Measurements from ENCODE around the gene RNFT2.

Gene RNFT2

GRCh38 chr12:116852303-116852702, 114.2 kb downstream of the RNFT2 start:
- no peak for DNase-seq (ENCODE audit: low read depth)
- in situ Hi-C loops (cut with HindIII; ENCODE audit: low sequenced_read_pairs), result no loop called here
- H3K4me3 ChIP-seq (ENCODE audit: low read depth, low read length), result no peak overlapping the region
- no peak for TF ChIP-seq CTCF (IDR thresholded peaks at IDR 0.05; ENCODE audit: low read depth, low read length, missing control alignments)

DNA sequence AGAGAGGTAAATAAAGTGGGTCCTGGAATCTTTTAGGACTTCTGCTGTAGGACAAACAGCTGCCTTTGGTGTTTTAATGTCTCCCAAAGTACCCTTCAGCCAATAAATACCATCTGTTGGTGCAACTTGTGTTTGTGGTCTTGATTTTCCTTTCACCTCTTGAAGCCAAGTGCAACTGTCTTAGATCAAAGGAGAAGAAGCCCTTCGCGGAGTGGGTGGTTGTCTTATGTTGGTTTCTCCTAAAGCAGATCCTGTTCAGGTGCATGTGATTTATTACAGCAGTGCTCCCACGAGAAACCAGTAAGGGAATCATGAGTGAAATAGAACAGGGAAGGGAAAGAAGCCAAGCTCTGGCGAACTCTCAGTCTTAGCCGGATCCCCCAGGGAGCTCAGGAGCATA, 115.4 kb downstream of the RNFT2 start:
- in situ Hi-C loops (cut with HindIII; ENCODE audit: low sequenced_read_pairs), result no loop called here
- DNase-seq (ENCODE audit: low read depth), result no peak
- no peak for TF ChIP-seq CTCF (IDR thresholded peaks at IDR 0.05; ENCODE audit: low read depth, low read length, missing control alignments)

GRCh38 chr12:116855744-116856470, 117.8 kb downstream of the RNFT2 start:
- in situ Hi-C loops (cut with HindIII; ENCODE audit: low sequenced_read_pairs), result no loop called here
- no peak for TF ChIP-seq CTCF (IDR thresholded peaks at IDR 0.05; ENCODE audit: low read depth, low read length, missing control alignments)

More for the DNA sequence above, 115.4 kb downstream of the RNFT2 start:
- H3K4me3 ChIP-seq (ENCODE audit: low read depth, low read length), result no peak overlapping the region

GRCh38 chr12:116856729-116857128, 118.6 kb downstream of the RNFT2 start:
- in situ Hi-C loops (cut with HindIII; ENCODE audit: low sequenced_read_pairs), result no loop called here

More at GRCh38 chr12:116855744-116856470, 117.8 kb downstream of the RNFT2 start:
- H3K4me3 ChIP-seq (ENCODE audit: low read depth, low read length), result no peak overlapping the region
- DNase-seq (ENCODE audit: low read depth), result no peak

DNA sequence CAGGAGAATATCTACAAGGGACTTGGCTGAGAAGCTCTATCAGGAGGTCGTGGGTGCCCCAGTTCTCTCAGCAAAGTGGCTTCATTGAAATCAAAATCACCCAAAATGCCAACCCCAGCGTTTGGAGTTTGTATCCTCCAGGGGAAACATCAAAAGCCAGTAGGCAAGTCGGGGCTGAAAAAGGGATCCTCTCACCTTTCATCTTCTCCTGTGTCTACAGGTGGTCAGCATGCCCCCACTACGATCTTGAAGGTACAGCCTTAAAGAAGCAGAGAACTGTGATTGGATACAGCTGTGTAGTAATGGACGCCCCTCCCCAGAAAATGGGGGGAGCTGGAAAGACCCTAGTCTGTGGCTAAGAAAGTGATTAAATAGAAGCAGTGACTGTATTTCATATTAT, 121.0 kb downstream of the RNFT2 start:
- DNase-seq (ENCODE audit: low read depth), result no peak
- H3K4me3 ChIP-seq (ENCODE audit: low read depth, low read length), result no peak overlapping the region
- no peak for TF ChIP-seq CTCF (IDR thresholded peaks at IDR 0.05; ENCODE audit: low read depth, low read length, missing control alignments)
- in situ Hi-C loops (cut with HindIII; ENCODE audit: low sequenced_read_pairs), result no loop called here

More at GRCh38 chr12:116856729-116857128, 118.6 kb downstream of the RNFT2 start:
- no peak for DNase-seq (ENCODE audit: low read depth)
- no peak for TF ChIP-seq CTCF (IDR thresholded peaks at IDR 0.05; ENCODE audit: low read depth, low read length, missing control alignments)
- H3K4me3 ChIP-seq (ENCODE audit: low read depth, low read length), result no peak overlapping the region

DNA sequence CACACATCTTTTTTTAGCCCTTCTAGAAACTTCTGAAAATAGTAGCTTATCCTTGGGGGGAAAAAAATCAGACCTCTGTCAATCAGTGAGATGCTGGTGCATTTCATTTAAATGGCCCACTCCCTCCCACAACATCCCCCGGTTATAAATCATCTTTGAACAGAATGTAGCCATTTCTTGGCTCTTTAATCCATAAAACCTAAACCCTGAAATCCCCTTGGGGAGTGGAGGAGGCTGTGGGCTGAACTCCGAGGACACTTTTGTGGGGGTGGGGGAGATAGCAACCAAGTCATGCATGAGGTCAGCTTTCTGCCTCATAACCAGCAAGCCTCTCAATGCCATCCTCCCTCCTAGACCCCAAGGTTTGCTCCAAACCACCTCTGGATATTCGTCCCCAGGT, 122.1 kb downstream of the RNFT2 start:
- no peak for DNase-seq (ENCODE audit: low read depth)
- no peak overlapping the region for H3K4me3 ChIP-seq (ENCODE audit: low read depth, low read length)
- TF ChIP-seq CTCF (IDR thresholded peaks at IDR 0.05; ENCODE audit: low read depth, low read length, missing control alignments), result no peak
- in situ Hi-C loops (cut with HindIII; ENCODE audit: low sequenced_read_pairs), result no loop called here

Measured in astrocyte of the cerebellum (primary cell).